ENCODE measurements around the gene ZW10. TPM values are rescaled to one million over a fixed set of nuclear protein-coding genes. Genes with fewer than 3 reads are reported as not detected.
"Not testable (repeated sequence)": the region's sequence is repeated elsewhere in the genome, so short reads cannot be mapped to it uniquely, and the experiment has no call there.

Gene ZW10
- total RNA-seq, 1 donor = 23.7 TPM

GRCh38 chr11:113764527-113765219, 8.8 kb downstream of the ZW10 start:
- no peak for DNase-seq (ENCODE audit: low read depth)
- H3K4me3 ChIP-seq (ENCODE audit: low read depth, low read length) = no peak overlapping the region
- TF ChIP-seq CTCF (IDR thresholded peaks at IDR 0.05; ENCODE audit: insufficient read depth, low read depth, low read length) = no peak

GRCh38 chr11:113763040-113763439, 10.5 kb downstream of the ZW10 start:
- not testable (repeated sequence) for H3K4me3 ChIP-seq (ENCODE audit: low read depth, low read length); DNase-seq (ENCODE audit: low read depth)

- TF ChIP-seq CTCF (IDR thresholded peaks at IDR 0.05; ENCODE audit: insufficient read depth, low read depth, low read length) = no peak
These were observed 13.3 kb downstream of the ZW10 start for GRCh38 chr11:113760241-113760640.

GRCh38 chr11:113752932-113753331, 20.6 kb downstream of the ZW10 start:
- H3K4me3 ChIP-seq (ENCODE audit: low read depth, low read length) = no peak overlapping the region
- no peak for TF ChIP-seq CTCF (IDR thresholded peaks at IDR 0.05; ENCODE audit: insufficient read depth, low read depth, low read length)
- DNase-seq (ENCODE audit: low read depth) = no peak

More at GRCh38 chr11:113760241-113760640, 13.3 kb downstream of the ZW10 start:
- H3K4me3 ChIP-seq (ENCODE audit: low read depth, low read length) = no peak overlapping the region
- no peak for DNase-seq (ENCODE audit: low read depth)

- TF ChIP-seq CTCF (IDR thresholded peaks at IDR 0.05; ENCODE audit: insufficient read depth, low read depth, low read length) = no peak
- DNase-seq (ENCODE audit: low read depth) = peak; percentile 10
- H3K4me3 ChIP-seq (ENCODE audit: low read depth, low read length) = no peak overlapping the region
These were observed 37.2 kb downstream of the ZW10 start for GRCh38 chr11:113736323-113736722.

GRCh38 chr11:113732092-113732491, 41.4 kb downstream of the ZW10 start:
- no peak overlapping the region for H3K4me3 ChIP-seq (ENCODE audit: low read depth, low read length)
- DNase-seq (ENCODE audit: low read depth) = no peak
- TF ChIP-seq CTCF (IDR thresholded peaks at IDR 0.05; ENCODE audit: insufficient read depth, low read depth, low read length) = no peak

GRCh38 chr11:113730887-113731726, 42.4 kb downstream of the ZW10 start:
- H3K4me3 ChIP-seq (ENCODE audit: low read depth, low read length) = no peak overlapping the region
- TF ChIP-seq CTCF (IDR thresholded peaks at IDR 0.05; ENCODE audit: insufficient read depth, low read depth, low read length) = peak; percentile 72
- DNase-seq (ENCODE audit: low read depth) = peak; percentile 74

Measured in fibroblast of villous mesenchyme (primary cell).